ENCODE results near the gene RIT1.

RIT1 gene

GRCh38 chr1:155890251-155890650 is 20.9 kb downstream of the RIT1 start:
- no peak for DNase-seq

- DNase-seq, result no peak
Measured at GRCh38 chr1:155889566-155889965, 21.6 kb downstream of the RIT1 start.

GRCh38 chr1:155888481-155888880 is 22.7 kb downstream of the RIT1 start:
- no peak for DNase-seq

GRCh38 chr1:155884982-155885381 is 26.2 kb downstream of the RIT1 start:
- no peak for DNase-seq

- DNase-seq, result no peak
Measured at GRCh38 chr1:155884031-155884960, 26.9 kb downstream of the RIT1 start.

- DNase-seq, result no peak
Measured at GRCh38 chr1:155882766-155883165, 28.4 kb downstream of the RIT1 start.

- no peak for DNase-seq
Measured at GRCh38 chr1:155882235-155882634, 28.9 kb downstream of the RIT1 start.

- DNase-seq, result no peak
Measured at GRCh38 chr1:155880950-155881349, 30.2 kb downstream of the RIT1 start.

- no peak for DNase-seq
Measured at GRCh38 chr1:155880251-155880650, 30.9 kb downstream of the RIT1 start.

- no peak for DNase-seq
Measured at GRCh38 chr1:155877945-155878344, 33.2 kb downstream of the RIT1 start.

- DNase-seq, result no peak
Measured at GRCh38 chr1:155873860-155874259, 37.3 kb downstream of the RIT1 start.

GRCh38 chr1:155872527-155872926 is 38.6 kb downstream of the RIT1 start:
- DNase-seq, result no peak

- DNase-seq, result peak; percentile 14
Measured at GRCh38 chr1:155871390-155871789, 39.8 kb downstream of the RIT1 start.

- DNase-seq, result no peak
Measured at GRCh38 chr1:155867766-155868165, 43.4 kb downstream of the RIT1 start.

GRCh38 chr1:155864393-155864792 is 46.8 kb downstream of the RIT1 start:
- no peak for DNase-seq

GRCh38 chr1:155861896-155862295 is 49.3 kb downstream of the RIT1 start:
- no peak for DNase-seq

- no peak for DNase-seq
Measured at GRCh38 chr1:155860970-155861510, 50.1 kb downstream of the RIT1 start.

GRCh38 chr1:155859881-155860871 is 51.0 kb downstream of the RIT1 start:
- peak; percentile 86 for DNase-seq

GRCh38 chr1:155859234-155859829 is 51.8 kb downstream of the RIT1 start, which contains the start of gene SYT11:
Gene SYT11 (plus strand): TSS chr1:155859567. CDS start chr1:155859762, 195 bp downstream.
- DNase-seq, result peak; percentile 96

GRCh38 chr1:155858800-155859233 is 52.3 kb downstream of the RIT1 start:
- no peak for DNase-seq

- DNase-seq, result peak; percentile 91
Measured at GRCh38 chr1:155856975-155857930, 53.9 kb downstream of the RIT1 start, which contains the start of gene GON4L. Gene GON4L (minus strand): TSS chr1:155857214. CDS start chr1:155853780, 3,434 bp downstream.
